Measurements from ENCODE around the gene PARD3.

Gene PARD3

DNA sequence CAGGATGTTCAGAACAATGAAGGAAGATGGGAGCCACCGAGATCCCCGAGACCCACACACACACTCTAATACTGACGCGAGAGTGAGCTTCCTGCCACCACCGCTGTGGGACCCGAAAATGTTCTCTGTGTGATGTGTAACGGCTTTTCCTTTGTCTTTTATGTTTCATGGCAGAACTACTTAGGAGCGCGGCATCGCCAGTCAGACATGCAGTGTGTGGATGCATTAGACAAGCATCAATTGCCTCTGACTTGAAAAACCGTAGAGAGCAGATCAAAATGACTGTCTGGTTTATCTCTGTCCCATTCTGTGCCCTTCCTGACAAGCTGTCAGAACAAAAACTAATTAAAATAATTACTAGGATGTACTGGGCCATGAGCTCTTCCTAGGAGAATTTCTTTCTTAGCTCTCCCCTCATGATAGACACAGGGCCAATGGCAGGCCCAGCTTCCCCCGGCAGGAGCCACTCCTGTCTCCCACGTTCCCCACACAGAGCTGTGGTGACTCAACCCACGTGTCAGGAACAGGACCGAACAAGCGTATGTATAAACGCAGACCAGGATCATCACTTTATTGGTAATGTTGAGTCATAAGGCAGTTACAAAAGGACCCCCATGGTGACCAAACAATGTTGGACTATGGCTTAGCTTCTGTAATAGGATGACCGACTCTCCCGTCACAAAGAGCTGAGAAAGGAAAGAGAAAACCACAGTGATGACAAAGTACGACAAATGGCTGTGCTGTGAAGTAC is 705.0 kb downstream of the PARD3 start:
- DNase-seq = no peak

DNA sequence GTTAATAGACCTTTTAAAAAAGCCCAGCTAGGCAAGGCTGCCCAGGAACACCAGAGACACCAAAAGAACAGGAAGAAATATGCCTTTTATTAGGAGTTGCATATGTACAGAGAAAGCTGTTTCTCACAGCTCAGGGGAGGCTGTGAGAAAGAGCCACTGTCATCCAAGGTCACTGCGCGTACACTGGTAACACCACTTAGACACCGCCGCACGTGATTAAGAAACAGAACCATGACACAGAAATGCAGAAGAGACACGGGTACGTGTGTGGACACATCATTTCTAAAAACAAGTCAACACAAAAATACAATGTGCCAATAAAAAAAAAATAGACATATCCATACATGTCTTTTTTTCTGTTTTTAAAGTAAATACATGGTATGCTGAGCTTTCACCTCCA is 705.6 kb downstream of the PARD3 start:
- DNase-seq = no peak

DNA sequence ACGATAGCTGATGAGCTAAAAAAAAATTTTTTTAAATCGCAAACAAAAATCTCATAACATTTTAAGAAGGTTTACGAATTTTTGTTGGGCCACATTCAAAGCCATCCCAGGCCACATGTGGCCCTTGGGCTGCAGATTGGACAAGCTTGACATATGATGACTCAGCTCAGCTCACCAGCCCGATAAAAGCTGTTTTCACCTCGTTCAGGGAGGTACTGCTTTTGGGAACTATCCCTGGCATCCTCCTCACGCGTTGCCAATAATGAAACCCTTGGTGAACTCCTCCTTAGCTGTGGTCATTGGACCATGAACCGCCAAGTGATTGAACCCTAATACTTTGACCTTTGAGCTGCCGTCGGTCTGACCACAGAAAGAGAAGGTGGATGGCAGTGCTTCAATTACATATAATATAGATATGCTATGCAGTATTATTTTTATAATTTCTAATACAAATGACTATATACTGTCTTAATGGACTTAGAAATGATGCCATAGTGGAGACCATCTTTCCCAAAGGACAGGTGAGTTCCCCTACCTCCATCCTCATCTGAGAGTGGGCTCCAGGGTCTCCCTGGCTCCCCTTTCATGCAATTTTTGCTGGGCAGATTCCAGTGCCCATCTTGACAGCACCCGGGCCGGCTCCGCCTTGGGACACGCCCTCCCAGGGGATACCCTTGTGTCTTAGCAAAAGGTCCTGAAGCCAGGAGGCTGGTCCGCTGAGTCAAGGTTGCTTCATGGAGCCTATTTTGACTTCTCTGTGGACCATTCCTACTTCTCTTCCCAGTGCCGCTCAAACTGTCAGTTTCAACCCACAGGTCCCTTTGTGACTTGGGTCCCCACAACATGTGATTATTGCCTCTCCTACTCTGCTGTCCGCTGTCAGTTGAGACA is 707.2 kb downstream of the PARD3 start:
- DNase-seq = no peak

DNA sequence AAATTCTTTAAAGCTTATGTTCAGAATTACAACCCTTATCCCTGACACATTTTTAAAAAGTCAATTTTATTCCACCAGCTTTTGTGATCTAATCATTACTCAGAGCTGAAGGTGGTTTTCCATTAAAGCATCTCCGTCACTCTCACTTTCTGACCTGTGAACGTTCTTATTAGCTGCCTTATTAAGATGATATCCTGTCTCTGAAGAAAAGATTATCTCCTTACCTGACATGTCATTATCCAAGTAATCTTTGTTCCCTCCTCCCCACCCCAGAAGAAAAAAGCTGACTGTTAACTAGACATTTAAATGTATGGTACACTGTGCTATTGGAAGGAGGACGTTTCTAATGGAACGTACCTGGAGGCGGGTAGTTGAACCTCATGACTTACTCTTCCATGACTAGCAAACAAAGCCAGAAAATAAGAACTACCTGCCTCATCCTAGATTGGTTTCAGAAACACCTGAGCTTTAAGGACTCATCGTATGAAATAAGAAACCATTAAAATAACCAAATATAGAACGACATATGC is 708.7 kb downstream of the PARD3 start:
- DNase-seq = no peak

DNA sequence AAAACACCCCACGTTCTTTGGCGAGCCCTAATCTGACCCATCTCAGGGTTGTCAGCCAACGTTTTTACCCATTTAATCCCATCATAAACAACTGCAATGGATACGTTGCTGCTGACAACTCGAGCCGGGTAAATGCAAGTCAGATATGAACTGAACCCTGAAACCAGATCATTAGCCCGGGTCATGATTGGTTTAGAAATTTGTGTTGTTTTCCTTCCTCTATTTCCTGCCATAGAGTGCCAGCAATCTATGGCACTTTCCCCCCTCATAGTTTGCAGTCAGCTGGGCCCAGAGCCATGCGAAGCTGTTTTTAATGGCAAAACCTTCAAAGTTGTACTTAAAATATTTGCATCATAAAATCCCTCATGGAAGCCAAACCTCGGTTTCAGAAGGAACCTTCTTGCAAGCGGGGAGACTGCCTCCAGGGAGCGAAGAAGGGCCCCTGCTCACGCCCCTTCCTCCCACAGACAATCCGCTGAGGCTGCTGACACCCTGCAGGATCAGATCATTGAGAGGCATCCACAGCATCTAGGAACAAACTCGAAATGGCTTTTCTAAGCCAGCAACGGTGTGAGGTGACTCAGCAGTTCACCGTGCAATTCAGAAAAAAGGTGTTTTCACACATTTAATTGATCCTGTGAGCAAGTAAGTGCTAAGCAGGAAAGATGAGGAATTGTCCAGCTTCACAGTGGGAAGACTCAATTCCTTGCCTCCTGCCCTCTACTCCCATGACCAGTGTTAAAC is 710.1 kb downstream of the PARD3 start:
- DNase-seq = peak; percentile 37

DNA sequence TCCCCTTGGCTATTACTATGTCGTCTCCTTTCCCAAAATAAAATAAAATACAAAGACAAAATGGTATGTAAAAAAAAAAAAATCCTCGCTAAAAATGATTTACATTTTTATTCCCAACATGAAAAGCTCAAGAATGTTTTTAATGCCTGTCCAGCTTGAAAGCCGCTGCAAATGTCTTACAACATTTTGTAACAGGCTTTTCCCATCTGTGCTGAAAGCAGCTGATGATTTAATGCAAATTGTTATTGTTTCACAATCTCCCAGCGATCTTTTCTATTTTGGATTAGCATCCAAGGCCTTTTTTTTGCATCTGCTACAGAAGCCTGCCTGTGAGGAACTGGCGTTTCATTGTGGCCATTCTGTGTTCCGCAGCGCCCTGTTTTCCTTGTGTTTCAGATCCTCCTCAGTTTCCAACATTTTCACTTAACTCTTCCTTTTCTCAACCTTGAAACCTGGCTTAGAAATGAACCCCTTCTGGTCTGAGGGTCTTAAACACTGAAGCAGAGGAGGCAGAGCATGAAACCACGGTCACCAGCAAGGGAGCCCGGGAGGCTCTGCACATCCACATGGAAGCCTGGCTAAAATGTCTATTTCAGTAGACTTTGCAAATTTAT is 712.1 kb downstream of the PARD3 start:
- DNase-seq = peak; percentile 40

DNA sequence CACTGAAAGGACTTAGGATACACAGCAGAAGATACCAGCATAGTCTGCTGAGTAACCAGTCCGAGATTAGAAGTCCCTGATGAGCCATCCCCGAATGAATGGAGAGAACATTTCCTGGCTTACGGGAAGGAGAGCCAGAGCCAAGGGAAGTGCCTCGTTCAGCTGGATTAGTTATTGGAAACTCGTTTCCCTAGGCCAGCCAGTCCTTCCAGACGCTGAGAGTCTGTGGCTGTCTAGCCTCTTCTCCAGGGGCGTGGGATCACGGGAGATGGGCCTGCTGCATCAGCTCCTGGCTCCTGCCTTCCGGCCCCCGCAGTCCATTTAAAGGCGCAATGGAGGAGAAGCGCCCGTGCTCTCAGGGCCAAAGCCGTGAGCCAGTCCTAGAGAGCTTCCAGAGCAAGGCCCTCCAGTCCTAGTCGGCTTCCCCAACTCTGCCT is 712.8 kb downstream of the PARD3 start:
- peak; percentile 93 for DNase-seq

DNA sequence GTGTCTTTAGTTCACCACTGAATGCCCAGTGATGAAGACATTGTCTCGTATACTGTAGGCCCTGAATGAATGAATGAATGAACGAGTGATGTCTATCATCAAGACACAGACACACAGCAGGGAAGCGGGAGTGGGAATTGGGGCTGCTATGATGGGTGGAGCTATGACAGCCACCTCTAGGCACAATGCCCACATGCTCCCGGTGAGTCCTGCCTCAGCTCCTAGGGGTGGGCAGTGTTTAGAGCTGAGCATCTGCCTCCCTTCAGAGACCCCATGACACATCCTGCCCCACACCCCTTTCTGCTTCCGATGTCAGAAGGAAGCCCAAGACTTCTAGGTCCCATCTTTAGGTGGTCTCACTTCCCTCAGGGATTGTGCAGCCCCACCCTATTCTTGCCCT is 714.1 kb downstream of the PARD3 start:
- DNase-seq = no peak

DNA sequence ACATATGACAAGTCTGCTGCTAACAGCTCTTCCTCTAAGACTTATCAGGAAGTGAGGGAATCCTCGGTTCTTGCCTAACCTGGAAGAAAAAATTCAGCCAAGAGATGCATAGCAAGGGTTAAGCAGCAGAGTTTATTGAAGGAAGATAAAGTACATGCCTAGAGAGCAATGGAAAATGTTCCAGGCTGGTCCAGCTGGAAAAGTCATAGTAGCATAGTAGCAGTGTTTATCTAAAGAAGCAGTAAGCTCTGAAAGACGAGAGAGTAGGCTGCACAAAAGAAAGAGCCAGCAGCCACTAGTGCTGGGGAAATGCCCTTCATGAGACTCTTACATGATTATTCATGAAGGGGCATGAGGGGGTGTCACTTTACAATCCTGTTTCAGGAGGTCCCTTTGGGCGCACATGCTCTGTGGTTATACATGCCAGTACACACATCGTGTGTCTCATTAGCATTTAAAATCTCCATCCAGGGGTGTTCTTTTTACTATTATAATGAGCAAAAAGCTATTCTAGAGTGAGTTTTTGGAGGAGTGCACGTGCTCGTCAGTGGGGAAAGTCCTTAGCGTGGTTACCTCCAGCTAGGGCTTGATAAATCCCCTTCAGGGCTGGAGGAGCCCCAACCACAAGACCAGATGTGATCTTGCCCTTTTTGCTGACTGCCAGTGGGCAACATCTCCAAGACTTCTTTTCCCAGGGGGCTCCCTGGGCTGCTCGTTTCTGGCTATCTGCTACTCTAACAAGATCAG is 716.1 kb downstream of the PARD3 start:
- DNase-seq = peak; percentile 40

DNA sequence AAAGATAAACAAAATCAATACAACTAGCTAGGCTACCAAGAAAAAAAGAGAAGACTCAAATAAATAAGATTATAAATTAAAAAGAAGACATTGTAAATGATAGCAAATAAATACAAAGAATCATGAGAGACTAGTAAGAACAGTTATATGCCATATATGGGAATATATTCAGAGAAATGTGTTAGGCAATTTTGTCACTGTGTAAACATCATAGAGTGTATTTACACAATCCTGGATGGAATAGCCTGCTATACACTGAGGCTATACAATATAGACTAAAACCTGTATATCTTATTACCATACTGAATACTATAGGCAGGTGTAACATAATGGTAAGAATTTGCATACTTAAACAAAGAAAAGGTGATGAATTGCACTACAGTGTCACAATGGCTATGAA is 717.4 kb downstream of the PARD3 start:
- no peak for DNase-seq

DNA sequence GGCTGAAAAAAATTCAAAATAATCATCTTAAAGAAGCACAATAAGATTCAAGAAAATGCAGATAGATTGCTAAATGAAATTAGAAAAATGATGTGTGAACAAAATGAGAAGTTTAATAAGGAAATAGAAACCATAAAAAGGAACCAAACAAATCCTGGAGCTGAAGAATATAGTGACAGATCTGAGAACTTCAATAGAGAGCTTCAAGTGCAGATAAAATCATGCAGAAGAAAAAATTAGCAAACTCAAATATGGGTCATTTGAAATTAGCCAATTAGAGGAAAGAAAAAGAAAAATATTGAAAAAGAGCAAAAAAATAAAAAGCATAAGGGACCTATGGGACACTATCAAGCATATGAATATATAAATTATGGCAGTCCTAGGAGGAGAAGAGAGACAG is 720.1 kb downstream of the PARD3 start:
- no peak for DNase-seq

DNA sequence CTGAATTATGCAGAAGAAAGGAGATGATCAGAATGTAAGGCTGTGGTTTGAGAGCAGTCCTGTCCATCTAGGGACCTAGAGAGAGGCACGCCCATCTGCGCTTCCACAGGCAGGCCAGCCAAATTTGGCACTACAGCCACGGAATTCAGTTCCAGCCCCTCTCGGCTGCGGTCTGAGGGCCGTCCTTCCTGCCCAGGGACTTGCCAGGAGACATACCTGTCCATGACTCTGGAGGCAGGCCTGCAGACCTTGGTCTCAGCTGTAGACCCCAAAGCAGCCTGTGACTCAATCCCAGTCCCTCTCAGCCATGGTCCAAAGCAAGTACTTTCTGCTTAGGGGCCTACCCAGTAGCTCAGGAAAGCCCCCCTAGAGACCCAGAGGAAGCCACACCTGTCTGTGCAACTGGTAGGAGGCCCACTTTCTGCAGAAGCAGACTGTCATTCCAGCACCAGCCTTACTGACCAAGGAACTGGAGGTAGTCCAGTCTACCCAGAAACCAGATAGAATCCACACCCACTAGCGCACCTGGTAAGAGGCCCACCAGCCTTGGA is 720.9 kb downstream of the PARD3 start:
- DNase-seq = no peak

DNA sequence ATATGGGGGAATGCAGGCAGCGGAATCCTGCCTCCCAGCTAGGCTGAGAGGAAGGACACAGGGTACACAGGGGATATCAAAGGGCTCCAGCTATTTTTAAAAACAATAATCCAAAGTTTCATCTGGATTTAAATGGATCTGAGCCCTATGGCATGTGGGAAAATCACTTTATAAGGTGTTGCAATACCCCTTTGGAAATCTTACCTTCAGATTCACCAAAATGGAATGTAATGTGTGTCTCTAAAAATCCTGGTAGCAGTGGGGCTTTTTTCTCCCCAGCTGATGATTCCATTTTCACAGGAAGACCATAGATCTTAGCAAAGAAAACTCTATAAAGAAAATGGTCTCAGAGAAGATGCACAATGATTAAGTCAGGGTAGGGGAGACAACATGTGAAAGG is 722.2 kb downstream of the PARD3 start:
- no peak for DNase-seq

DNA sequence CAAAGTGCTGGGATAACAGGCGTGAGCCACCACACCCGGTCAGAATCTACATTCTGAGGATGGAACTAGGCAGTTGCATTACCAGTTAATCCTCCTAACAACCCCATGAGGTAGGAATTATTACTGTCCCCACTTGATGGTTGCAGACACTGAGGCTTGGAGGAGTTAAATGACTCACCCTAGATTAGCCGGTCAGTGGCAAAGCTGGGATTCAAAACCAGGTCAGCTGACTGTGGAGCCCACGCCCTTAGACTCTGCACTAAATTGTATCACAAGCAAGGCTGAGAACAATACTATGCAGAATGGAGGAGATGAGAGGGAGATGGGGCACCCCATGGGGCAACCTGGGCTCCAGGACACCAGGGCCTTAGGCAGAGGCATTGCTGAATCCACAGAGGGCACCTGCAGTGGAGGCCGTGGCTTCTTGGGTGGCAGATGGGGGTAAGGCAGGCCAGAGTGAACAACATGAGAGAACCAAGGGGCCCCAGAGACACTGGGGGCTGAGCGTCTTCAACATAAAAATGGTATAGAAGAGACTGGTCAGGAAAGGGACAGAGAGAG is 723.4 kb downstream of the PARD3 start:
- no peak for DNase-seq

DNA sequence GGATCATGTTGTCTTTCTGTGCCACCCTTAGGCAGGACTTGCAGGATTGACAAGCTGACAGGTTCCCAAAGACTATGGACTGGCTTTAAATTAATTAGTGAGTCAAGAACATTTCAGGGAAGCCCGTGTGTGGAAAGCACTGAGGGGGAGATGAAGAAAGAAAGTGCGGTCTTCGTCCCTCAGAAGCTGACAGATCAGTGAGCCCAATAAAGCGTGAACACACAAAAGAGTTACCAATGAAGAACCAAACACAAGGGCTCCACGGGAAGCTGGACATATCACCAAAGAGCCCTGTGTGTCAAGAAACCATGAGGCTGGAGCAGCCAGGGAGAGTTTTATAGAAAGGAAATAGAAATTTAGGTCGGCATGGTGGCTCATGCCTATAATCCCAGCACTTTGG is 725.8 kb downstream of the PARD3 start:
- no peak for DNase-seq

DNA sequence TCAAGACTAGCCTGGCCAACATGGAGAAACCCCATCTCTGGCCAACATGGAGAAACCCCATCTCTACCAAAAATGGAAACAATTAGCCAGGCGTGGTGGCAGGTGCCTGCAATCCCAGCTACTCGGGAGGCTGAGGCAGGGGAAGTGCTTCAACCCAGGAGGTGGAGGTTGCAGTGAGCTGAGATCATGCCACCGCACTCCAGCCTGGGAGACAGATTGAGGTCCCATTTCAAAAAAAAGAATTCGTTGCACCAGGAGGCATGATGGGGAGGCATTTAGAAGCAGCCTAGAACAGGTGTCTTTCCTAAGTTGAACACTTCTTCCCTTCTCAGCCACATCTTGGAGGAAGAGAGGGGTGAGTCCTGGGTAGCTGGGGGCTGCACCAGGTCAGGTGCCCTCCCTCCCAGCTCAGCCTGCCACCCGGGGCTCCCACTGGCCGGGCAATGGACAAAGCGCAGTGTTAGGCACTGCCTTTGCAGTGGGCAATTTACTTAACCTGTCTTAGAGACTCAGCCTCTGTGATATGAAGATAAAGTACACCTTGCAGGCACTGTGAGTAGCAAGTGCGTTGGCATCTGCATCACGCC is 726.8 kb downstream of the PARD3 start:
- DNase-seq = no peak

DNA sequence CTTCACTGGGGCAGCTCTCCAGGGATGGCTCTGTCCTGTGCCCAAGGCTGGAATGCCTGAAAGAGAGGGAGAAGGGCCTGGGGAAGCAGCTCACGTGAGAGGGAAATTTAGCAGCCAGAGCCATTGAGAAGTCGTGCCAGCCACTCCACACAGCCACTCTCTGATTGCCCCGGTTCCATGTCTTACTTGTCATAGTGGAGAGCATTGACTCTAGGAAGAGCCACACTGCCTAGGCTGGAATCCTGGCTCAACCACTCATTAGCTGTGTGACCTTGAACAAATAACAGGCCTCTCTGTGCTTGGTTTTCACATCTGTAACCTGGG is 728.0 kb downstream of the PARD3 start:
- DNase-seq = no peak

DNA sequence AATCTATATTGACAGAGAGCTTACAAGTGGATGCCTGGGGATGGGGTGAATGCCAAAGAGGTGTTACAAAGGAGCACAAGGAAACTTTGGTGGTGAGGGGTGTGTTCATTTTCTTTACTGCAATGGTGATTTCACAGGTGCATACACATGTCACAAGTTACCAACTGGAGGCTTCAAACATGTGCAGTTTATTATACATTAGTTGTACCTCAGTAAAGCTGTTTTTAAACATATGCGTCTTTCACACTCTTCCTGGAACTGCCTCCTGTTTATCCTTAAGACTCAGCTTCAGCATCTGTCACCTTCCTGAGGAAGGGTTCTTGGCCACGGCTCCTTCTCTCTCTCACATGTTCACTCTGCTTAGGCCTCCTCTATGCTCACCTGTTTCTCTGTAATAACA is 731.5 kb downstream of the PARD3 start:
- DNase-seq = no peak

DNA sequence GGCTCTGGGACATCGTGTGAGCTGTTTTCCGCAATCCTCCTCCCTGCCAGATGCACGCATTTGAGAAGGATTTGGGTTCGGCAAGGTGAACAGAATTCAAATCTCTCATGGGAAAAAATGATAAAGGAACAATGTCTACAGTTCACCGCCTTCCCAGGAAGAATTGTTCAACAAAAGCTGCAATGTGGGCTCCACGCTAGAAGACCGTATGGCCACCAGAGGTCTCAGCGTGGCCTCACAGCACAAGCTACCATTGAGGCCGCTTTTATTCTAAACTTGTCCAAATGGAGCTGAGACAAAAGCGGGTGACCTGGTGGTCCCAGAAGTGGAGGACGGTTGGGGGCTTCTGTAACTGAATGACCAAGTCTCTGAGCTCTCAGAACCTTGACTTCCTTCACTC is 733.1 kb downstream of the PARD3 start:
- no peak for DNase-seq

DNA sequence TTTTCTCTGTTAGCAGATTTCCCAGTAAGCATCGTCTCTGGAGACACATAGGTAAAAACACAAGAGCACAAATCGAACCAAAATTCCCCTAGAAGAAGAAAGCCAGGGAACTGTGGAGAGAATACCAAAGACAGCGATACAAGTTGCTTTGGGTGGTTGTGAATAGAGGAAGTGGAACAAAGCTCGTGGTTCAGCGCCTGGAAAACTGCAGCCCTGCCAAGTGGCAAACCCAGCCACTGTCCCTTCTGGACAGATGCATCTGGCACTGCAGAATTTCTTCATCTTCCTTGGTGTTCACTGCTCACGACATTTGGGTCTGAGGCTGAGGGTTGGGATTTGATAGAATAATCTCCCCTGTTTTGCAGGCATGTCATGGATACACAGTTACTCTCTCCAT is 733.8 kb downstream of the PARD3 start:
- DNase-seq = no peak

Measured in right hindlimb (tissue), 1 donor.